Measurements from ENCODE around the gene DCAF6.

- TF ChIP-seq POLR2A (IDR thresholded peaks at IDR 0.05; ENCODE audit: low read length) (no peak), GATA1 (IDR thresholded peaks at IDR 0.05; ENCODE audit: low read depth, low read length) (no peak)
Observed at GRCh38 chr1:167991546-167991945, 55.1 kb downstream of the DCAF6 start.
